ENCODE results near the gene SERPINI1.

SERPINI1 gene

GRCh38 chr3:167734498-167735232 is 856 bp upstream of the SERPINI1 start, which contains the start of gene PDCD10:
Gene PDCD10 (minus strand): TSS chr3:167734892. CDS start chr3:167720157, 14,735 bp downstream.
- DNase-seq (ENCODE audit: low spot score) = peak; percentile 96

GRCh38 chr3:167736264-167736787 is 805 bp downstream of the SERPINI1 start:
- no peak for DNase-seq (ENCODE audit: low spot score)

- DNase-seq (ENCODE audit: low spot score) = no peak
Observed at GRCh38 chr3:167736997-167737396, 1.5 kb downstream of the SERPINI1 start.

- DNase-seq (ENCODE audit: low spot score) = no peak
Observed at GRCh38 chr3:167738037-167738436, 2.5 kb downstream of the SERPINI1 start.

DNA sequence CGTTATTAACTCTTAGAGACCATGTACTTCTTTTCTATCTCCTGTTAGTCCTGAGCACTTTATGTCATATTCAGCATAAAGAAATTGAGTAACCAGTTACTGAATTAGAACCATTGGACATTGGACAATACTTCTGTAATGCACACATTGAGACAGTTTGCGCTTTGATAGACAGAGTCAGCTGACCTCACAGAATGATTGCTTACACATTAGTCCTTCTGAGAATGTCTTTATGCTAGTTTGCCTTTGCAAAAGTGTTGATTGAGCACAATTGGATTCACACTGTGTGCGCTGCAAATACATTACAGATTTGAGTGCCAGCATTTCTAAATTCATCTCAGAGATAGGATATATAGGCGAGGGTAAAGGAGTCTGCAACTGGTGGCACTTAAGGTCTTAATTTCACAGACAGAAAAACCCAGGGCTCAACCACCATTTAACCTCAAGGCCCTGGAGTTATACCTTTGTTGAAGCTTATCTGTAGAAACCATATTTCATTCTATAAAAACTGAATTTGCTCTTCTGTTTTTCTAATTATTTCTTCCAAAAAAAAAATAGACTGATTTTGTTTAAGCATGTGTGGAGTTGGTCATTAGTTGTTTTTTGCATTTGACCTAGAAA is 3.8 kb downstream of the SERPINI1 start:
- DNase-seq (ENCODE audit: low spot score) = no peak

DNA sequence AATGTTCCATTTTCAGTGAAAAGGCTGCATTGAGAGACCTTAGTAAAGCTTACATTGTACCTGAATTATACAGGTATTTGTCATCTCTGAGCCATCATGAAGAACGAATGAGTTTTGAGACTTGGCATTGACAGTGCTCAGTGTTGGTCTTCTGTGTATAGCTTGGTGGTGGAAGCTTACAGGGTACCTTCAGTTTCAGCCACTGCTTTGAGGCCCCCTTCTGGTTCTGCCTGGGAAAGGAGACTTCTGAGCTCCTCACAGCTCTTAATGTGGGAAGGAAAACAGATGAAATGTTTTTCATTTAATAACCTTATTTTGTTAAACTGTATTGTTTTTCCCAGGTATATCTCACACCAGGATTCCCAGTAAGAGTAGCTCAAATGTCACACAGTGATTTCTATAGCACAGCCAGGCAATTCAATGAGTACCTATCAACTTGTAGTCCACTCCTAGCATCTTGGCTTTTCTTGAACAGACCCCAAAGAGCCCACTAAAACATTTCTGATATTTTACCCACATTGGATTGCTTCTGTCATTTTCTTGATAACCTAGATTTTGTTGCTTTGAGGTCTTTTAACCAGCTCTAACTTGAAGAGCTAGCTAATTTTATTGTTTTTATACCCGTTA is 5.6 kb downstream of the SERPINI1 start:
- peak; percentile 12 for DNase-seq (ENCODE audit: low spot score)

DNA sequence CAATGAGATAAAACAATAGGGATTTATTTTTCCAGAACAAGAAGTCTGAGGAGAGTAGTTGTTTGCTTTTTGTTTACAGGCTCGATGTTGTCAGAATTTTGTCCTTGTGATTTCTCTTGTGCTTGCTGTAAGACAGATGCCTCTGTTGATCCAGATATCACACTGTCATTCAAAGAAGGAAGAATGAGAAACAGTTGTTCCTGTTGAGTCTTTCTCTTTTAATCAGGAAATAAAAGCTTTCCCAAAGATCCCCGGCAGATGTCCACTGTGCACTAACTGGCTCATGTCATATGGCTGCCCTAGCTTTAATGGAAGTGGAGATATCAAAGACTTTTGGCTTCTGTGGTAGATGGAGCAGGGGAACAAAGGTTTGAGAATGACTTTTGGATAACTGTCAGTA is 6.8 kb downstream of the SERPINI1 start:
- no peak for DNase-seq (ENCODE audit: low spot score)

DNA sequence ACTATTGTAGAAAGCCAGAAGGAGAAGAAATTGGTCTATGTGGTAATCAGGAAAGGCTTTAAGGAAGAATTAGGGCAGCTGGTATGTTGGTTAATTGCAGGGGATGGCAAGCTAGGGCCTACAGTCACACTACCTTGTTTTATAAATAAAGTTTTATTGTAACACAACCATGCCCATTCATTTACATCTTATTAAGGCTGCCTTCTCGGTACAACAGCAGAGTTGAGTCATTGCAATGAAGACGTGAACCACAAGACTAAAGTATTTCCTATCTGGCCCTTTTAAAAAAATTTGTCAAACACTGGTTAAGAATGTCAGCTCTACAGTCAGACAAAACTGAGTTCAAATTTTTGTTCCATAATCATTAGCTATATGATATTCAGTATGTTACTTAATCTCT is 8.3 kb downstream of the SERPINI1 start:
- no peak for DNase-seq (ENCODE audit: low spot score)

GRCh38 chr3:167749209-167749608 is 13.7 kb downstream of the SERPINI1 start:
- DNase-seq (ENCODE audit: low spot score) = no peak

- DNase-seq (ENCODE audit: low spot score) = no peak
Observed at GRCh38 chr3:167749728-167750127, 14.2 kb downstream of the SERPINI1 start.

DNA sequence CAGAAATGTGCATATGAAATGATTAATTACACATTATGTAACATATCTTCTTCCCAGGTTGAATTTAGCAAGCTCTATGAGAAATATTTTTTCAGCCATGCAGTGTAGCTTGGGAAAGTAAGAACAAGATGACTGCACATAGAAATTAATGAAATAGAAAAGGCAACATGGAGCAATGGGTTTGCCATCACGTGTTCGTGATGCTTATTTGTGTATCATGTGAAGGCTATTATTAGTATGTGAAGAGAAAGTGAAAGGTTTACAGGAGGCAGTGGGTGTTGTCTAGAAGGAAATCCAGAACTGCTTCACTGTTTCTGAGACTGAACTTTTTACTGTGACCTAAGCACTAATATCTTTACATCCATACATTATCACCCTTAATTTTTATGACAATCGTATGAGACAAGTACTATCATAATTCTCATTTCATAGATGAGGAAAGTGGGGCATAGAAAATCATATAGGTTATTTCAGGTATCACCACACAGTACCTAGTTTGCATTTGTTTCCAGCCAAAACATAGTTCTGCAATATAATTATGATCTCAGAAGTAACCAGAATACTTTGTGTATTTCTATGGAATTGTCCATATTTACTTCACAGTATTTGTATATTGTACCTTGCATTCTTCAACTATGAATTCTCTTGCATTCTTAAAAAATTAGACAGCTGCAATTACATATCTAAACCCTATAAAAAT is 14.9 kb downstream of the SERPINI1 start:
- no peak for DNase-seq (ENCODE audit: low spot score)

GRCh38 chr3:167754049-167754448 is 18.5 kb downstream of the SERPINI1 start:
- no peak for DNase-seq (ENCODE audit: low spot score)

- no peak for DNase-seq (ENCODE audit: low spot score)
Observed at GRCh38 chr3:167761302-167761701, 25.8 kb downstream of the SERPINI1 start.

DNA sequence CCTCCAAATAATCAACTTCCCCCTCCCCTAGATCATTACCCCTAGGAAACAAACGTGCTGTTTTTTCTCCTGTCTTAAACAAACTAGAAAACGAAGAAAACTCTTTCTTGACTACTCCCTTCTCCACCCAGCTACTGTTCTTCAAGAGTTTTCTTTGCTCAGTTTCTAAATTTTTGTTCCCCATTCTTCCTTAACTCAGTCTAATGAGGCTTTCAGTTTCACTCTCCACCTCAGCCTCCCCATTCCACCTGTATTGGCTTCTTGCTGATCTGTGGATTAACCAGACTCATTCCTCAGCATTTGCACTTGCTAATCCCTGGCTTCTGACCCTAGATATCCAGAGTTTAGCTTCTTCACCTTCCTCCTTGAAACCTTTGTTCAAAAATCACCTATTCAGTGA is 26.8 kb downstream of the SERPINI1 start:
- DNase-seq (ENCODE audit: low spot score) = no peak

- no peak for DNase-seq (ENCODE audit: low spot score)
Observed at GRCh38 chr3:167772992-167773391, 37.5 kb downstream of the SERPINI1 start.

- no peak for DNase-seq (ENCODE audit: low spot score)
Observed at GRCh38 chr3:167773584-167773983, 38.1 kb downstream of the SERPINI1 start.

- DNase-seq (ENCODE audit: low spot score) = no peak
Observed at GRCh38 chr3:167776066-167776685, 40.7 kb downstream of the SERPINI1 start.

- no peak for DNase-seq (ENCODE audit: low spot score)
Observed at GRCh38 chr3:167777356-167777755, 41.8 kb downstream of the SERPINI1 start.

- DNase-seq (ENCODE audit: low spot score) = no peak
Observed at GRCh38 chr3:167780214-167780883, 44.8 kb downstream of the SERPINI1 start.

DNA sequence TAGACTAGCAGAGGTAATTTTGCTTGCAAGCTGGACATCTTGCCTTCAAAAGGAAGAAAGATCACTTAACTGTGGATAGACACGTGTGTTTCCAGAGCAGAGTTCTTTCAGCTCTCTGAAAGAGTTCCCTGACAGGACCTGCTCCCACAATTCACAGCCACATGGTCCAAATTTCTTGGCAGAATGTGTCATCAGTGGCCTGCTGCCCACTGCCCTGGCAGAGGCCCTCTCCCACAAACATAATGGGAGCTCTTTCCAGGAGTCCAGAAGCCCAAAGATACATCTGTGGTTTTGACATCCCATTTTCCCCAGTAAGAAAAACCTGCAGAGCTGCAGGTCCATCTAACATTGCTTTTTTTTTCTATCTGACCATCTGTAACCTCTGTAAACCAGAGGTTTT is 48.3 kb downstream of the SERPINI1 start:
- no peak for DNase-seq (ENCODE audit: low spot score)

- no peak for DNase-seq (ENCODE audit: low spot score)
Observed at GRCh38 chr3:167785790-167786189, 50.3 kb downstream of the SERPINI1 start.

All from LoVo (cell line).